AG20443 (cell line): ENCODE measurements around the gene PGBD5.
"Not testable (repeated sequence)": the region's sequence is repeated elsewhere in the genome, so short reads cannot be mapped to it uniquely, and the experiment has no call there.

Experiments used
- DNase-seq: peaks from one replicate; pipeline ENCODE4 v3.0.0; 2012; ENCODE audit warnings: low spot score, mixed read lengths

PGBD5 gene

GRCh38 chr1:230426246-230427093 is at the start of gene PGBD5:
TSS of gene PGBD5 (minus strand) at chr1:230426332. CDS start at chr1:230425928, 404 bp downstream.
- DNase-seq, result peak; percentile 93

- DNase-seq, result not testable (repeated sequence)
Measured at GRCh38 chr1:230474924-230475323, 48.8 kb upstream of the PGBD5 start.

GRCh38 chr1:230470750-230471149 is 44.6 kb upstream of the PGBD5 start:
- DNase-seq, result not testable (repeated sequence)

- DNase-seq, result no peak
Measured at GRCh38 chr1:230469271-230469670, 43.1 kb upstream of the PGBD5 start.

GRCh38 chr1:230465691-230466090 is 39.6 kb upstream of the PGBD5 start:
- no peak for DNase-seq

GRCh38 chr1:230464671-230465070 is 38.5 kb upstream of the PGBD5 start:
- DNase-seq, result no peak

GRCh38 chr1:230463760-230464159 is 37.6 kb upstream of the PGBD5 start:
- no peak for DNase-seq

GRCh38 chr1:230463326-230463725 is 37.2 kb upstream of the PGBD5 start:
- no peak for DNase-seq

- DNase-seq, result no peak
Measured at GRCh38 chr1:230459465-230459864, 33.3 kb upstream of the PGBD5 start.

GRCh38 chr1:230458509-230458908 is 32.4 kb upstream of the PGBD5 start:
- DNase-seq, result no peak

- DNase-seq, result no peak
Measured at GRCh38 chr1:230456478-230456877, 30.3 kb upstream of the PGBD5 start.

GRCh38 chr1:230455291-230455690 is 29.2 kb upstream of the PGBD5 start:
- DNase-seq, result no peak

- DNase-seq, result no peak
Measured at GRCh38 chr1:230453377-230453776, 27.2 kb upstream of the PGBD5 start.

- DNase-seq, result no peak
Measured at GRCh38 chr1:230441183-230442029, 15.3 kb upstream of the PGBD5 start.

- DNase-seq, result no peak
Measured at GRCh38 chr1:230435108-230435507, 9.0 kb upstream of the PGBD5 start.

- no peak for DNase-seq
Measured at GRCh38 chr1:230431527-230431926, 5.4 kb upstream of the PGBD5 start.

- no peak for DNase-seq
Measured at GRCh38 chr1:230430499-230430898, 4.4 kb upstream of the PGBD5 start.

GRCh38 chr1:230429067-230429735 is 3.1 kb upstream of the PGBD5 start:
- no peak for DNase-seq

GRCh38 chr1:230427981-230428380 is 1.8 kb upstream of the PGBD5 start:
- no peak for DNase-seq

GRCh38 chr1:230427094-230427876 is 1.2 kb upstream of the PGBD5 start:
- DNase-seq, result no peak

- peak; percentile 32 for DNase-seq
Measured at GRCh38 chr1:230425252-230426091, 660 bp downstream of the PGBD5 start.
